Right lobe of liver (tissue), 4 donors: ENCODE results near the gene C17orf100.

Source experiments
- CTCF ChIP-seq, 4 donors: fragments of 200-600 bp in 3 of 4; fragments of 450-650 bp in 1 of 4; IDR thresholded peaks; one replicate each; pipeline versions ENCODE4 v1.5.1 to v1.8.0; 2016 to 2022; ENCODE audit warnings: antibody characterized with exemption in 4 of 4, mild to moderate bottlenecking in 2 of 4
- POLR2A ChIP-seq: fragments of 450-650 bp; IDR thresholded peaks from one replicate; pipeline ENCODE4 v1.6.1; 2017; ENCODE audit warnings: antibody characterized with exemption, mild to moderate bottlenecking
- donor health status: DM: no; HTN: no; CAD: no.
- donor health status: DM: no; HTN: no; CAD: no.
- donor health status: DM: no; HTN: yes; CAD: no.

GRCh38 chr17:6695051-6695450, 43.5 kb downstream of the C17orf100 start:
- TF ChIP-seq POLR2A (no peak), CTCF (IDR thresholded peaks at IDR 0.05) (no peak)
